Measurements from ENCODE around the gene GNAQ. TPM values are rescaled to one million over a fixed set of nuclear protein-coding genes. Genes with fewer than 3 reads are reported as not detected.

GNAQ gene
- polyA plus RNA-seq, 1 donor (not counting 4 experiments of a cell fraction or from before 2014, with no cell fraction given), result 64.3 TPM

GRCh38 chr9:77816641-77817341 is 214.8 kb downstream of the GNAQ start:
- Histone ChIP-seq H3K4me1 (ENCODE audit: control insufficient read depth, extremely low read depth, insufficient read depth, low read length) (peaks cover 11% of the 10 kb centered on the region), H3K4me2 (ENCODE audit: control insufficient read depth, extremely low read depth, insufficient read depth, low read depth, low read length) (no peak overlapping the region), H3K36me3 (ENCODE audit: control insufficient read depth in 2 of 2, extremely low read depth in 1 of 2, insufficient read depth in 2 of 2, low read length in 2 of 2) (peaks cover 2 to 9% of the 10 kb centered on the region in 2 experiments), H4K20me1 (ENCODE audit: control insufficient read depth, extremely low read depth, insufficient read depth, low read length) (no peaks in the 10 kb centered on the region), H3K27ac (ENCODE audit: control insufficient read depth, insufficient read depth, low read length) (no peak overlapping the region), H3K9ac (ENCODE audit: control insufficient read depth, extremely low read depth, insufficient read depth, low read length) (no peak overlapping the region), H2AFZ (ENCODE audit: control insufficient read depth, low read length) (no peak overlapping the region), H3K79me2 (ENCODE audit: control insufficient read depth, insufficient read depth, low read length) (peaks cover 2% of the 10 kb centered on the region), H3K4me3 (ENCODE audit: control insufficient read depth in 2 of 3, extremely low read depth in 1 of 3, insufficient read depth in 2 of 3, low read depth in 1 of 3, low read length in 3 of 3) (no peak overlapping the region), H3K27me3 (ENCODE audit: control insufficient read depth, extremely low read depth, insufficient read depth, low read length) (no peaks in the 10 kb centered on the region), H3K9me3 (ENCODE audit: control insufficient read depth, low read depth, low read length) (no peaks in the 10 kb centered on the region), H3K9me1 (ENCODE audit: control insufficient read depth, extremely low read depth, insufficient read depth, low read length) (no peaks in the 10 kb centered on the region)
- TF ChIP-seq CTCF (optimal IDR thresholded peaks at IDR 0.05 in 1 of 3, IDR thresholded peaks at IDR 0.05 in 1 of 3, conservative IDR thresholded peaks at IDR 0.05 in 1 of 3; ENCODE audit: extremely low read depth in 1 of 3, insufficient read depth in 2 of 3, low read length in 3 of 3) (no peak), EZH2 (IDR thresholded peaks at IDR 0.05; ENCODE audit: low read length) (no peak)
- no peak for FAIRE-seq
- dilution Hi-C loops (cut with MboI; ENCODE audit: extremely low pct_ligation_motif_present, low sequenced_read_pairs), result no loop called here
- no peak for DNase-seq (ENCODE audit: low read depth, low spot score)

- dilution Hi-C loops (cut with MboI; ENCODE audit: extremely low pct_ligation_motif_present, low sequenced_read_pairs), result no loop called here
- FAIRE-seq, result no peak
- TF ChIP-seq CTCF (optimal IDR thresholded peaks at IDR 0.05 in 1 of 3, IDR thresholded peaks at IDR 0.05 in 1 of 3, conservative IDR thresholded peaks at IDR 0.05 in 1 of 3; ENCODE audit: extremely low read depth in 1 of 3, insufficient read depth in 2 of 3, low read length in 3 of 3), result no peak
- TF ChIP-seq EZH2 (IDR thresholded peaks at IDR 0.05; ENCODE audit: low read length), result no peak
These were observed 216.4 kb downstream of the GNAQ start for GRCh38 chr9:77815260-77815659.

More at GRCh38 chr9:77815260-77815659, 216.4 kb downstream of the GNAQ start:
- no peaks in the 10 kb centered on the region for H3K9me3 ChIP-seq (ENCODE audit: control insufficient read depth, low read depth, low read length)
- peaks cover 2% of the 10 kb centered on the region for H3K79me2 ChIP-seq (ENCODE audit: control insufficient read depth, insufficient read depth, low read length)
- no peaks in the 10 kb centered on the region for H3K9me1 ChIP-seq (ENCODE audit: control insufficient read depth, extremely low read depth, insufficient read depth, low read length)
- no peak overlapping the region for H3K9ac ChIP-seq (ENCODE audit: control insufficient read depth, extremely low read depth, insufficient read depth, low read length)
- peaks cover 7 to 9% of the 10 kb centered on the region in 2 experiments for H3K36me3 ChIP-seq (ENCODE audit: control insufficient read depth in 2 of 2, extremely low read depth in 1 of 2, insufficient read depth in 2 of 2, low read length in 2 of 2)
- peaks cover 13% of the 10 kb centered on the region for H3K4me1 ChIP-seq (ENCODE audit: control insufficient read depth, extremely low read depth, insufficient read depth, low read length)
- no peak overlapping the region for H2AFZ ChIP-seq (ENCODE audit: control insufficient read depth, low read length)
- H3K4me2 ChIP-seq (ENCODE audit: control insufficient read depth, extremely low read depth, insufficient read depth, low read depth, low read length), result no peak overlapping the region
- no peak overlapping the region for H3K4me3 ChIP-seq (ENCODE audit: control insufficient read depth in 2 of 3, extremely low read depth in 1 of 3, insufficient read depth in 2 of 3, low read depth in 1 of 3, low read length in 3 of 3)
- no peaks in the 10 kb centered on the region for H3K27me3 ChIP-seq (ENCODE audit: control insufficient read depth, extremely low read depth, insufficient read depth, low read length)
- no peaks in the 10 kb centered on the region for H4K20me1 ChIP-seq (ENCODE audit: control insufficient read depth, extremely low read depth, insufficient read depth, low read length)
- no peak for DNase-seq (ENCODE audit: low read depth, low spot score)
- H3K27ac ChIP-seq (ENCODE audit: control insufficient read depth, insufficient read depth, low read length), result no peak overlapping the region

Data from keratinocyte (primary cell).